ENCODE data around the gene CLEC18B. TPM values are rescaled to one million over a fixed set of nuclear protein-coding genes. Genes with fewer than 3 reads are reported as not detected.
"Not testable (repeated sequence)": the region's sequence is repeated elsewhere in the genome, so short reads cannot be mapped to it uniquely, and the experiment has no call there.

CLEC18B gene
- total RNA-seq, result 0.29 to 1.1 TPM (median 0.89 TPM) in 3 replicates

- H3K27ac Mint-ChIP-seq; H3K27me3 Mint-ChIP-seq (ENCODE audit: low read depth); H3K4me3 Mint-ChIP-seq; H3K4me1 Mint-ChIP-seq; H3K36me3 Mint-ChIP-seq; H3K9me3 Mint-ChIP-seq; DNase-seq (ENCODE audit: low spot score in 2 of 2, unreplicated experiment in 2 of 2): not testable (repeated sequence)
Observed at GRCh38 chr16:74420612-74421481, at the start of gene CLEC18B. CLEC18B (minus strand) TSS chr16:74421478; CDS start chr16:74421270, 208 bp downstream.

- Mint-ChIP-seq H3K27me3 (ENCODE audit: low read depth) (no peaks in the 10 kb centered on the region), H3K4me3 (no peak overlapping the region), H3K36me3 (peaks cover 45% of the 10 kb centered on the region), H3K9me3 (no peaks in the 10 kb centered on the region), H3K4me1 (no peaks in the 10 kb centered on the region), H3K27ac (no peak overlapping the region)
- TF ChIP-seq CTCF (IDR thresholded peaks at IDR 0.05; ENCODE audit: unreplicated experiment), result no peak
- DNase-seq (ENCODE audit: low spot score in 2 of 2, unreplicated experiment in 2 of 2), result no peak
Observed at GRCh38 chr16:74469946-74470478, 48.7 kb upstream of the CLEC18B start.

GRCh38 chr16:74468807-74469525 lies 47.7 kb upstream of the CLEC18B start:
- Mint-ChIP-seq H3K9me3 (no peaks in the 10 kb centered on the region), H3K4me3 (no peak overlapping the region), H3K4me1 (no peaks in the 10 kb centered on the region), H3K27ac (no peak overlapping the region), H3K36me3 (peaks cover 44% of the 10 kb centered on the region), H3K27me3 (ENCODE audit: low read depth) (no peaks in the 10 kb centered on the region)
- no peak for DNase-seq (ENCODE audit: low spot score in 2 of 2, unreplicated experiment in 2 of 2)
- TF ChIP-seq CTCF (IDR thresholded peaks at IDR 0.05; ENCODE audit: unreplicated experiment), result no peak

- no peak overlapping the region for H3K27ac Mint-ChIP-seq
- no peak for TF ChIP-seq CTCF (IDR thresholded peaks at IDR 0.05; ENCODE audit: unreplicated experiment)
Observed at GRCh38 chr16:74466872-74467271, 45.6 kb upstream of the CLEC18B start.

GRCh38 chr16:74465851-74466685 lies 44.8 kb upstream of the CLEC18B start:
- TF ChIP-seq CTCF (IDR thresholded peaks at IDR 0.05; ENCODE audit: unreplicated experiment), result no peak
- Mint-ChIP-seq H3K27me3 (ENCODE audit: low read depth) (no peaks in the 10 kb centered on the region), H3K4me3 (no peak overlapping the region), H3K9me3 (no peaks in the 10 kb centered on the region), H3K36me3 (peaks cover 52% of the 10 kb centered on the region), H3K4me1 (no peaks in the 10 kb centered on the region), H3K27ac (no peak overlapping the region)
- no peak for DNase-seq (ENCODE audit: low spot score in 2 of 2, unreplicated experiment in 2 of 2)

More at GRCh38 chr16:74466872-74467271, 45.6 kb upstream of the CLEC18B start:
- H3K9me3 Mint-ChIP-seq, result no peaks in the 10 kb centered on the region
- H3K27me3 Mint-ChIP-seq (ENCODE audit: low read depth), result no peaks in the 10 kb centered on the region
- H3K4me1 Mint-ChIP-seq, result no peaks in the 10 kb centered on the region
- DNase-seq (ENCODE audit: low spot score in 2 of 2, unreplicated experiment in 2 of 2), result no peak
- H3K4me3 Mint-ChIP-seq, result no peak overlapping the region
- H3K36me3 Mint-ChIP-seq, result peaks cover 51% of the 10 kb centered on the region
